GM18907 (cell line): Measurements from ENCODE around the gene SIPA1L3.

Experiments used
- ATAC-seq: cut with Tn5 transposase; IDR thresholded peaks from one replicate; pipeline ENCODE4 v1.9.1; 2021; ENCODE audit warnings: mild to moderate bottlenecking, moderate library complexity; ENCODE audit not compliant: unreplicated experiment

The SIPA1L3 gene

GRCh38 chr19:38203197-38203596, 296.2 kb downstream of the SIPA1L3 start:
- ATAC-seq: no peak

GRCh38 chr19:38204096-38204495, 297.1 kb downstream of the SIPA1L3 start:
- no peak for ATAC-seq

GRCh38 chr19:38204728-38205127, 297.7 kb downstream of the SIPA1L3 start:
- ATAC-seq: no peak

GRCh38 chr19:38206006-38206745, 299.2 kb downstream of the SIPA1L3 start:
- ATAC-seq: no peak

DNA sequence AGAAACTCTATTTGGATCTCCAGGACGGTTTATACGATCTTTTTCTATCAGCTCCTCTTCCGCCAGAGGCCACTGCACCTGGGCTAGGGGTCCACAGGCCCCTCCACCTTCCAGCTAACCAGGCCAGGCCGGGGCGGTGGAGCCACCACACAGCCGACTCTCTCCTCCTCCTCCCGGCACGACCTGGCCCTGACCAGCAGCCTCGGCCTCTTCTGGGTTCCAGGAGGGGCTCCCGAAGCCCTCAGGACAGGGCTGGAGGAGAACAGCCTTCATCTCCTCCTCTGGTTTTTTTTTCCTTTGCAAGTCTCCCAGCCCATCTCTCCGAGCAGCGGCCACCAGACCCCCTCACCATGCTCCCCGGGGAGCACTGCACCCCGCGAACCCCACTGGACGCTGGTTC, 299.9 kb downstream of the SIPA1L3 start:
- ATAC-seq: no peak

- no peak for ATAC-seq
Measured at GRCh38 chr19:38207543-38207942, 300.5 kb downstream of the SIPA1L3 start.

GRCh38 chr19:38208571-38208970, 301.6 kb downstream of the SIPA1L3 start:
- ATAC-seq: no peak

DNA sequence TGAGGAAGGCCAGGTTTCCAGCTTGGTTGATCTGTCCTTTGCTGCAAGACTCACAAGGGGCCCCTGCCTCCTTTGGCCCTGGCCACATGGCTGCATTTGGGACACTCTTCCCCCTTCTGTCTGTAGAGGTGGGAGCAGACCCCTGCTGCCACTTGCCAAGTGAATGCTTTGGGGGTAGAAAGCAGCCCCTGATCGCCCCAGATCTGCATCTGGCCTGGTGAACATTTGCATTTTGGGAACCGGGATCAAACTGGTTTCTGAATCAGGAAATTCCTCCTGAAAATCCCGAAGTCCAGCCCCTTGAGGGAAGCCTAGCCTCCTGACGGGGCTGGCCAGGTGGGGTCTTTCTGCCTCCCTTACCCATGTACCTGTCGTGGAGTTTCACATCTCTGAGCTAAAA, 302.1 kb downstream of the SIPA1L3 start:
- ATAC-seq: no peak

GRCh38 chr19:38209671-38210457, 302.9 kb downstream of the SIPA1L3 start:
- ATAC-seq: no peak

DNA sequence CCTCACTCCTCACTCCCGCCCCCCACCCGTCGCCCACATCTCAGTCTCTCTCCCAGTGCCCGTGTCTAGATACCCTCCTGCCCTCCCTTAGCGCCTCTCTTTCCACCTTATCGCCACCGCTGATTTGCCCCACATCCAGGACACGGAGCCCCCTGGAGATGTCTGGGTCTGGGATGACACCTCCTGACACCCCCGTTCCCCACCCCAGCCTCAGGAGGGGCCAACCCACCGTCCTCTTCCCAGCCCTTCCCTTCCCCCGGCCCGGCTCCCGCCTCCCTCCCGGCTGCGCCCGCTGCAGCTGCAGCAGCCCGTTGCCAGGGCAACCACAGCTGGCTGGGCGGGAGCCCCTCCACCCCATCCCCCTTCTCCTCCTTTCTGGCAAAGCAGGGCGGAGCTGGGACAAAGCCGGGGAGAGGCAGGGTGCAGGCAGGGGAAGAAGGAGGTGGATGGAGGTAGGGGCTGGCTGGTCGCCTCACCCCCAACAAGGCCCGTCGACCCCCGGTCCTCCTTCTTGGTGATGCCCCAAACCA, 303.5 kb downstream of the SIPA1L3 start:
- ATAC-seq: no peak

- no peak for ATAC-seq
Measured at GRCh38 chr19:38211151-38211591, 304.2 kb downstream of the SIPA1L3 start.

DNA sequence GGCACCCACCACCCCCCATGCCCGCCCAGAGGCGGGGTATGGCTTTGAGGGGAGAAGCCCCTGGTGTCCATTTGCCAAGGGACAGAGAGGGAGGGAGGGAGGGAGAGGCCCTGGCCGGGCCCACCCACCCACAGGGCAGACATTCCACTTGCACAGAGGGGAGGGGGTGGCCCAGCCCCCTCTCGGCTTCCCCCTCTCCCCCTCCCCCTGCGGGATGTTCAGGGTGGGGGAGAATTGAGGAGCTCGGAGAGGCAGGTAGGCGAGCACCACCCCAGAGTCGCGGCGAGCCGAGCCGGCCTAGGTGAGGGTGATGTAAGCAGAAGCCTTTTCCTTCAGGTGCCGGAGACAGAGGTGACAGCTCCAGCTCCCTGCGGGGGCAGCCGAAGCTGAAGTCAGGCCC, 304.8 kb downstream of the SIPA1L3 start:
- no peak for ATAC-seq

- no peak for ATAC-seq
Measured at GRCh38 chr19:38213469-38213868, 306.5 kb downstream of the SIPA1L3 start.

GRCh38 chr19:38213911-38214625, 307.1 kb downstream of the SIPA1L3 start:
- ATAC-seq: peak; percentile 54

DNA sequence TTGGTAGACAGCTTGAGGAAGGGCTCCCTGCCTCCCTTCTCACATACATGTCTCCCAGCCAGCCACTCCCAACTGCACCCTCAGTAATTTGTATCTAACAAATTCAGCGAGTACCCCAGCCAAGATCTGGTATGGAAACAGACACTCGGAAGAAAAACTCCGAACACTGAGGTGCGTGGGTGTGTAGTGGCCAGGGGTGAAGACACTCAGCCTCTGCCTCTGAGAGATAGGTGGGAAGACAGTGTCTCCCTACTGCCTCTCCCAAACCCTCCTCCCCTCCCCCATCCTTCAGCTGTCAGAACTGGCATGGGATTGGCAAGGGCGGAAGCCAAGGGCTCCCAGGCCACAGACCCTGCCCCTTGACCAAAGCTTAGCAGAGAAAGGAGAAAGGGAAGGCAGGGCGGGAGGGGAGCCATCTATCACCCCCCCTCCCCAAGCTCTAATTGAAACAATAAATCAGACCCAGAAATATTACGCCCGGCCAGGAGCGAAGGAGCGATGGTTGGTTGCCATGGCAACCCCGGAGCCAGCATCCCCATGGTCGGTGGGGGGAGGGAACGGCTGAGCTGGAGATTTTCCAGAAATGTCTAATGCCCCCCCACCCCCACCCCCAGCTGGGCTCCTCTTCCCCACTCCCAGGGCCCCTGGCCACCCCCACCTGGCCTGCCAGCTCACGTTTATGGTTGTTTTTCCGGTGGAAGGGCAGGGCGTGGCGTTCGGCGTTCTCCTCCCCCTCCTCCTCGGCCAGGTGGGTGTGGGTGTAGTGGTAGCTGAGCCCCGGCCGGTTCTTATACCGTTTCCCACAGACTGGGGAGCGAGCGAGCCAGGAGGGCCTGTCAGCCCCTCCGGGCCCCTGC, 310.0 kb downstream of the SIPA1L3 start:
- ATAC-seq: no peak

- ATAC-seq: no peak
Measured at GRCh38 chr19:38218204-38218603, 311.2 kb downstream of the SIPA1L3 start.

- no peak for ATAC-seq
Measured at GRCh38 chr19:38219221-38219620, 312.2 kb downstream of the SIPA1L3 start.

DNA sequence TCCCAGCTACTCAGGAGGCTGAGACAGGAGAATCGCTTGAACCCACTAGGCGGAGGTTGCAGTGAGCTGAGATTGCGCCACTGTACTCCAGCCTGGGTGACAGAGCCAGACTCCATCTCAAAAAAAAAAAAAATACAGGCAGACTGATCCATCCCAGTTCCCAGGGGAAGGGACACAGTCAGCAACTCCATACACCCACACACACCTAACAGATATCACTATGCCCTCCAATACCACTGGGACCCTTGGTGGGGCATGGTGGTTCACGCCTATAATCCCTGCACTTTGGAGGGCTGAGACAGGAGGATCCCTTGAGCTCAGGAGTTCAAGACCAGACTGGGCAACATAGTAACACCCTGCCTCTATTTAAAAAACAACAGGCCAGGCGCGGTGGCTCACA, 314.4 kb downstream of the SIPA1L3 start:
- no peak for ATAC-seq

- ATAC-seq: no peak
Measured at GRCh38 chr19:38221919-38222830, 315.2 kb downstream of the SIPA1L3 start.
